T-helper 1 cell treated with Interleukin-12 subunit alpha and Interleukin-12 subunit beta and Interleukin-4 antibody, amounts not matched to agents 30 ng/mL and 1 ng/mL, for 36 hours (primary cell): ENCODE measurements around the gene MRPS9. TPM values are rescaled to one million over a fixed set of nuclear protein-coding genes. Genes with fewer than 3 reads are reported as not detected.

Experiments used
- intact Hi-C: fragments of 100-400 bp; cut with micrococcal nuclease; formaldehyde crosslinking; loops from one replicate; pipeline ENCODE4 v1.15.1; 2024
- total RNA-seq: library from RNA; stranded (reverse); gene quantifications from 2 replicates; pipeline ENCODE4 v1.2.3, GENCODE V29; 2022

MRPS9 gene
- total RNA-seq, 1 donor from 2014 or later = 20.2 TPM

DNA sequence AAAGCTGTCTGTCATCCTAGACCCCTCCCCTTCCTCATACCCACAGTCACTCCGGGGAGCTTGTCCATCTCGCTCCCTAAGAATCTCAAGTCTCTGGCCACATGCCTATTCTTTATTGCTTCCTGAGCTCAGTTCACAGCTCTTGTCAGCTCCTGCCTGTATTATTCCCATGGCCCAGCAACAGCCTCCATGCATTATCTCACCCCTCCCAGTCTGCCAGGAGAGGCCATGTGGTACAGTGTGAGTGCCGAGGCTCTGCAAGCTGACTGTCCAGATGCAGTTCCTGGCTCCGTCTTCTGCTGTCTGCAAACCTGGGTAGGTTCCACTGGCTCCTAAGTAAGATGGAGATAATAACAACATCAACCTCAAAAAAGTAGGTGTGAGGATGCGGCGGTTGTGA, 79.7 kb downstream of the MRPS9 start:
- intact Hi-C loops = no loop called here

- intact Hi-C loops = no loop called here
Measured at GRCh38 chr2:105118960-105119359, 81.1 kb downstream of the MRPS9 start.

- intact Hi-C loops = no loop called here
Measured at GRCh38 chr2:105121434-105121833, 83.6 kb downstream of the MRPS9 start.

DNA sequence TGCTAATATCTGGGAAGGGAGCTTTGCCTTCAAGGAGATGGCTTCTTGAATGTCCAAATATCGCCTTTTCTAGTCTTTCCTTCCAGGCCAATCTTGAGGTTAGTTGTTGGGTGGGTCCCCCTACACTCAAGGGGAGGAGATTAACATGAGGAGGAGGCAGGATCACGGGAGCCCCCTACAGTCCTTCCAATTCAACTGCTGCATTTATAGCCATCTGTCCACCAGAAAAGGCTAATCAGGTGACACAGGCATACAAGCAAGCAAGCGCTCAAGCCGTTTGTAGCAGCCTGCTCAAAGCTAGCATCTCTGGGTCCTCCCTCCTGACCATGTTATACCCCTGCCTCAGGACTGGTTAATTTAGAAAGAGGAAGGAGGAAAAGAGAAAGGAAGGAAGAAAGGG, 87.6 kb downstream of the MRPS9 start:
- intact Hi-C loops = no loop called here

GRCh38 chr2:105125920-105126319, 88.1 kb downstream of the MRPS9 start:
- intact Hi-C loops = no loop called here

DNA sequence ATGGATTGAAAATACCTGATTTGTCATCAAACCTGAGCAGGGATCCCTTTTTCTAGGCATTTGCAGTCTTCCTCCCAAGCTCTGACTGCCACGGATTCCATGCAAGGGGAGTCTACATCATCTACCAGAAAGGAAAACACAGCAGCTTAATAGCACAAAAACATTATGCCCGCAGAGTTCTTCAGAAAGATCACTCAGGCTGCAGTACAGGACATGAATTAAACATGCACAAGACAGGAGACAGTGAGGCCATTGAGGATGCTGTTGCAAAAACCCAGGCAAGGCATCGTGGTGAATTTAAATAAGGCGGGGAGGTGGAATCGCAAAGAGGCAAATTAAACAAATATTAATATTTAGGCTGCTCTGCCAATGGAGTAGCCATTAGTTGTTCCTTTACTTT, 88.5 kb downstream of the MRPS9 start:
- intact Hi-C loops = no loop called here

- intact Hi-C loops = no loop called here
Measured at GRCh38 chr2:105127289-105127915, 89.5 kb downstream of the MRPS9 start.

DNA sequence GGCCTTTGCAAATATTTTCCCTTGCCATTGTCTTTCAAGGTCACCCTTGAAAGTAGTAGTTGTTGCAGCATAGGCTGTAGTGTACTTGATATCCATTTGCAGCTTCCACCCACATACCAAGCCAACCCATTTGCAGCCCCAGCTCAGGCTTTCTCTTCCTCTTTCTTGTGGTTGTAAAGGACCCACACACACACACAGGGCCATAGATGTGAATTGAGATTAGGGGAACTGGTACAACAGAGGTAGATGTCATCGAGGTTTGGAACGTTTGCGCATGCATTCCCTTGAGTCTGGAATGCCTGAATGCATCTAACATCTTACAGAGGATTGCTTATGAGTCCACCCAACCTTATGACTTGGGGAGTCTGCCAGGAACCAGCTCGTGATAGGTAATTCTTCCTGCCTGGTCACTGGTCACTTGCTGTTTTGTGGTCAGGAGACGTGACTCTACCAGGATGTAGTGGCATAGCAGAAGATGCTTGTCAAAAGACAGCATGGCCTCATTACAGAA, 91.9 kb downstream of the MRPS9 start:
- intact Hi-C loops = no loop called here

GRCh38 chr2:105130546-105130945, 92.7 kb downstream of the MRPS9 start:
- intact Hi-C loops = no loop called here

GRCh38 chr2:105134081-105134480, 96.2 kb downstream of the MRPS9 start:
- intact Hi-C loops = no loop called here

DNA sequence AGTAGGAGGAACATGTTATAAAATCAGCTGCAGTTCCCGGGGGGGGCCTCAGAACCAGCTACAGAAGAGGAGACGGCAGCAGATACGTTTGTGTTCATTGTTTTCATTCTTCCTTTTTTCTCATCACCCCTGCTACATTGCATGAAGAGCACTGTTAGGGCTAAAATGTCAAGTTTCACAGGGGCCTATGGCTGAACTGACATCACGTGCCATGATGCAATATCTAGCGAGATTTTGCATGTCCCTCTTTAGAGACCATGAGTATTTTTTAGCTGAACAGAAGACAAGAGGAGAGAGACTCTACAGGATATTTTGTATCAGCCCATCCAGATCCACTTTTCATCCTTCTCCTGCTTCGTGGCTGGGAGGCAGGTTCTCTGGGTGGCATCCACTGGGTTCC, 97.6 kb downstream of the MRPS9 start:
- intact Hi-C loops = no loop called here

DNA sequence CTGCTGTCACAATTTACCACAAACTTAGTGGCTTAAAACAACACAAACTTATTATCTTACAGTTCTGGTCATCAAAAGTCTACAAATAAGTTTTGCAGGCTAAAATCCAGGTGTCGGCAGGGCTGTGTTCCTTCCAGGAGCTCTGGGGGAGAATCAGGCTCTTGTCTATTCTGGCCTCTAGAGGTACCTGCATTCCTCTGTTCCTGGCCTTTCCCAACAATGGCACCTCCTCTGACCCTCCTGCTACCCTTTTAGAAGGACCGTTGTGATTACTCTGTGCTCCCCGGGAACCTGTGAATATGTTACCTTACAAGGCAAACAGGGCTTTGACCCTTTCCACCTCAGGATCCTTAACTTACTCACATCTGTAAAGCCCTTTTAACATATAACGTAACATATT, 98.5 kb downstream of the MRPS9 start:
- intact Hi-C loops = no loop called here

GRCh38 chr2:105138643-105139042, 100.8 kb downstream of the MRPS9 start:
- intact Hi-C loops = no loop called here

GRCh38 chr2:105139556-105140239, 101.8 kb downstream of the MRPS9 start:
- intact Hi-C loops = no loop called here

DNA sequence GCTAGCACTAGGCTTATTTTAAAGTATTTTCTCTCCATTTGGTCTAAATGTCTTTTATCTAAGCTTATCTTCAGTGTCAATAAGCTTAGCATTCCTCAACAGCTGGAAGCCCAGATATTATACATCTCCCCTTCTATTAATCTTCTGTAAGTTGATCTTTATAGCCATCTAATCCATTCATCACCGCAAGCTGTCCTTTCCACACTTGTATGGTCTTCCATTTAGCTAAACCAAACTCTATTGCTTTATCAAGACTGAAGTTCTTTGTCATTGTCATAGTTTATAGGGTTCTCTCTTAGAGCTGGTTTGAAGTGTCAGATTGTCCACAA, 102.3 kb downstream of the MRPS9 start:
- intact Hi-C loops = no loop called here

DNA sequence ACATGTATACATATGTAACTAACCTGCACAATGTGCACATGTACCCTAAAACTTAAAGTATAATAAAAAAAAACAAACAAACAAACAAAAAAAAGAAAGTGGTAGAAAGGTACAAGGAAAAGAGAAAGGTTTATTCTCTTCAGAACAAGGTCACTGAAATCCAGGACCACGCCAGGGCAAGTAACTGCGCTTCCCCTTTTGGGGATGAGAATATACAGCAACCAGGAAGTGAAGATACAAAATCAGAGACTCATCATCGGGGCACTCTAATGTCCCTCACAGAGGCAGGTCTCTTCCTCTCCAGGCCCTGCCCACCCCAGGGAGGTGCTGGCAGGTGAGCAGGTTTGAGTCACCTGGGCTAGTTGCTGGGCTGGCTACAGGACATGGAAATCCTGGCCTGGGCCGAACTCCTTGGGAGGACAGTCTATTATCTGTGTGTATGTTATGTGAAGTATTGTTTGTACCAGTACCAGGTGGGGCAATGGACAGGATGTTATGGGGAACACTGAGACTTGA, 103.3 kb downstream of the MRPS9 start:
- intact Hi-C loops = no loop called here

DNA sequence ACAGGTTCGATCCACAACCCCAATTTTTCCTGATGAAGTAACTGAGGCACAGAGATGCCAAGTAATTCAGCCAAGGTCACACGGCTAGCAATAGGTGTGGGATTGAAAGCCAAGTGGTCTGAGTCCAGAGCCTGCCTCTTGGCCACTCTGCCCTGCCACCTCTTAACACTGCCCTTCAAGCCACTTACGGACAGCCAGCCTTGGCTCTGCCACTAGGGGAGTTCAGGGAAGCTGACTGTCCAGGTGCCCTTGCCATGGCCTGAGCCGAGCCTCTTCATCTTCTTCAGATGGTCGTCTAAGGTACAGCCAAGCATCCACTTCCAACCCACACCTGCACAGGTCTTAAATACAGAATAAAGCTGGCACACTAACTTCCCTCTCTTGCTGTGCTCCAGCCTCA, 104.4 kb downstream of the MRPS9 start:
- intact Hi-C loops = no loop called here

DNA sequence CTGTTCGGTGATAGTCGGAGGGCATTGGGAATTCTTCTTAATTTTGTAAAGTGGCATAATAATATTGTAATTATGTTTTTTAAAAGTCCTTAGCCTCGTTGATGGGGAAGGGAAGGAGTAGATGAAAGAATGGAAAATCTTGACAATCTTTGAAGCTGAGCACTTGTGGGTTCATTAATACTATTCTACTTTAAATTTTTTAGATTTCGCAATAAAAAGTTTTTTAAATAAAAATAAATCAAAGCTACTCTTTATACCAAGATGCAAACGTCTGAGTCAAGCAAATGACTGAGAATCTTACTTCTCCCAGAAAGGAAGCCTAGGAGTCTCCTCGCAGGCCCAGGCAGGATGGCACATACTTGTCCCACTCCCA, 105.2 kb downstream of the MRPS9 start:
- intact Hi-C loops = no loop called here

DNA sequence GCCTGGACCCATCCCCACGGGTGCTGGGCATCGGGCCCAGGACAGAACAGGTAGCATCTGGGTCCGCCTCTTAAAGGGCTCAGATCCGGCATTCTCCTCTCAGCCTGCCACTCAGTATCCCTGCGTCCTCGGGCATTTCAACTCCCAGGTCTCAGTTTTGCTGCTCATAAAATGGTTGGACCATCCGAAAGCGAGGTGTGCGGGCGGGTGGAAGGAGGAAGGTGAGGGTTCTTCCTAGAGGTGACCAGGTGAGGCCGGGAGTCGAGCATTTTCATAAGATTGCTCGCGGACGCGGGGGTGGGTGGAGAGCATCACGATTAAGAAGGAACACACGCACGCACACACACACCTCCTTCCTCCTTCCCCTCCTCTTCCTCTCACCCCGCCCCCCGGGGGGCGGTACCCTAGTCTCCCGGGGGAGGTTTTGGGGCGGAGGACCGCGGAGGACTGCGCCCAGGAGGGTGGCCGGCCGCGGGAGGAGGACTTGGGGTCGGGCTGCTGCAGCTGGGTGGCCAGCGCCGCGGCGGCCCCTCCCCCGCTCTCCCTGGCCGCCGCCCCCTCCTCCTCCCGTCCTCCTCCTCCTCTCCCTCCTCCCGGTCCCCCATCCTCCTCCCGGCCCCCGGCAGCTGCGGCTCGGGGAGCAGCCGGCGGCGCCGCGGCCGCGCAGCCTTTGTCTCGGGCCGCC, 105.7 kb downstream of the MRPS9 start:
- intact Hi-C loops = no loop called here

DNA sequence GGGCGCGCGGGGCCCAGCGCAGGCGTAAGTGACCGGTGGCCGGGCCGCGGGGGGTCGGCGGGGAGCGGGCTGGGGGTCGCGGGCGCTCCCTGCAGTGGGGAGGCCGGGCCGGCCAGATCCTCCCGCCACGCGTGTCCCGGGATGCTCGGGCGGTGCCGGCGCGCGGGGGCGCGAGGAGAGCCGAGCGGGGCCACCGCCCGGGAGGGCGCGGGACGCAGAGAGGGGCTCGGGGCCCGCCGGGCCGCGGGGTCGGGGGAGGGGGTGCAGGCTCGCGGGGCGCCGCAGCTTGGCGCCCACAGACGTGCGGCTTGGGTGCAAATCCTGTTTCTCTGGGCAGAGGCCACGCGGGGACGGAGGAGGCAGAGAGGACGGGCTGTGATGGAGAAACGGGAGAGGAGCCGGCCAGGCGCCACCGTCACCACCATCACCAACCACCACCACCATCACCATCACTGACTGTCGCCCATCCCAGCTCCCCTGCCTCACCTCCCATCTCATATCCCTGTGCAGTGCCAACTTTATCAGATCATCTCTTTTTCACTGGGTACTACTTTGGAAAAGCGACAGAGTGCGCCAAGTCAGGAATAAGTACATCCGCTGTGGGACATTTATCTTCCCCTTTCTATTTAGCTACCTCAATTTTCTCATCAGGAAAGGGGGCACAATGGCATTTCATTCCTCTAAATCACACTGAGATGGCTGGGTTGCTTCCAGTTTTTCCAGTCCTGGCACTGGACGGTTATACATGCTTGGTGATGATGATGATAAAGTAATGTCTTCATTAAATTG, 106.5 kb downstream of the MRPS9 start:
- intact Hi-C loops = no loop called here

DNA sequence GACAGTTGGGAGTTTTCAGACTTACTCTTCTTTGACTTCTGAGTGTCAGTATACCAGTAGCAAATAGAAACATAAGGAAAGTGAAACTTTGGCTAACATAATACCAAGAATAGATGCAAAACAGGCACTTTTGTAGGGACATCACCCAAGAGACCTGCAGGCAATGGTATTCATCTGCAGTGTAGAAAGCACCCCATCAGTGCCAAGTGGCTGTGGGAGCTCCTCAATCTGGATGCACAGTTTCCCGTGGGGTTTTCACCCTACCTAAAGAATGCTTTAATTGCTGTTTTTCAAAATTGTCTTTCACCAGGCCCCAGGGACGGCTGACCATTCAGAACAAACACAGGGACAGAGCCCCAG, 107.1 kb downstream of the MRPS9 start:
- intact Hi-C loops = no loop called here

DNA sequence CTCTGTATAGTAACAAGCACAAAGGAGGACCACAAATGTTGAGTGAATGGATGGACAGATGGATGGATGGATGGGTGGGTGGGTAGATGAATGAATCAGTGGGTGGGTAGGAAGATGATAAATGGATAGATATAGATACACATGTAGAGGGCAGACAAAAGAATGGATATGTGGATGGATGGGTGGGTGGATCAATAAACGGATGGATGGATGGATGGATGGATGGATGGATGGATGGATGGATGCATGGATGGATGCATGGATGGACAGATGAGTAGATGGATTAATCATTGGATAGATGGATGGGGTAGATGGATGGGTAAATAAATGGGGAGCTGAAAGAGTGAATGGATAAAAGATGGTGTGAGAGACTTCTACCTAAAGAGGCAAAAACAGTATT, 111.4 kb downstream of the MRPS9 start:
- intact Hi-C loops = no loop called here
